ENCODE results near the gene ADAMTS19.

The ADAMTS19 gene

GRCh38 chr5:129687941-129688340, 227.8 kb downstream of the ADAMTS19 start:
- no peak for DNase-seq

GRCh38 chr5:129689045-129689444, 228.9 kb downstream of the ADAMTS19 start:
- no peak for DNase-seq

GRCh38 chr5:129691220-129691619, 231.1 kb downstream of the ADAMTS19 start:
- DNase-seq: no peak

GRCh38 chr5:129696636-129697035, 236.5 kb downstream of the ADAMTS19 start:
- DNase-seq: no peak

- no peak for DNase-seq
Observed at GRCh38 chr5:129698661-129699060, 238.6 kb downstream of the ADAMTS19 start.

GRCh38 chr5:129716235-129716634, 256.1 kb downstream of the ADAMTS19 start:
- no peak for DNase-seq

- DNase-seq: no peak
Observed at GRCh38 chr5:129716651-129717050, 256.6 kb downstream of the ADAMTS19 start.

- DNase-seq: no peak
Observed at GRCh38 chr5:129717751-129718310, 257.7 kb downstream of the ADAMTS19 start.

- DNase-seq: no peak
Observed at GRCh38 chr5:129718471-129719090, 258.5 kb downstream of the ADAMTS19 start.

- no peak for DNase-seq
Observed at GRCh38 chr5:129724222-129724621, 264.1 kb downstream of the ADAMTS19 start.

- DNase-seq: no peak
Observed at GRCh38 chr5:129724647-129725046, 264.5 kb downstream of the ADAMTS19 start.

GRCh38 chr5:129739773-129740172, 279.7 kb downstream of the ADAMTS19 start:
- no peak for DNase-seq

GRCh38 chr5:129743541-129744187, 283.6 kb downstream of the ADAMTS19 start:
- DNase-seq: no peak

- DNase-seq: no peak
Observed at GRCh38 chr5:129745997-129746396, 285.9 kb downstream of the ADAMTS19 start.

- DNase-seq: no peak
Observed at GRCh38 chr5:129746876-129747275, 286.8 kb downstream of the ADAMTS19 start.

GRCh38 chr5:129747572-129748407, 287.7 kb downstream of the ADAMTS19 start, which contains the start of gene MINAR2:
Gene MINAR2, plus strand, starts transcription at chr5:129748094. Its CDS starts 97 bp downstream, at chr5:129748191.
- no peak for DNase-seq

GRCh38 chr5:129748913-129749880, 289.1 kb downstream of the ADAMTS19 start:
- DNase-seq: no peak

- DNase-seq: no peak
Observed at GRCh38 chr5:129760636-129761325, 300.7 kb downstream of the ADAMTS19 start.

- no peak for DNase-seq
Observed at GRCh38 chr5:129763651-129764050, 303.6 kb downstream of the ADAMTS19 start.

GRCh38 chr5:129766798-129767197, 306.7 kb downstream of the ADAMTS19 start:
- no peak for DNase-seq

GRCh38 chr5:129767927-129768380, 307.9 kb downstream of the ADAMTS19 start:
- DNase-seq: peak; percentile 35

Data from NCI-H2227 treated with DMSO at 0.1 percent for 48 hours (cell line).